ENCODE data around the gene RPL38.

The RPL38 gene

GRCh38 chr17:74203439-74204240 is at the start of gene RPL38:
TSS of gene RPL38 (plus strand) at chr17:74203678. CDS start at chr17:74203956, 278 bp downstream.
- peak within 1 kb of the TSS; percentile 97 for H3K27ac Mint-ChIP-seq
- no peaks in the 10 kb centered on the region for H3K9me3 Mint-ChIP-seq (ENCODE audit: low read depth)
- peaks cover 37% of the 10 kb centered on the region for H3K4me1 Mint-ChIP-seq (ENCODE audit: low read depth)
- peaks cover 16% of the 10 kb centered on the region for H3K36me3 Mint-ChIP-seq
- H3K27me3 Mint-ChIP-seq: peaks cover 3% of the 10 kb centered on the region
- H3K4me3 Mint-ChIP-seq: peak within 1 kb of the TSS; percentile 93

- Mint-ChIP-seq H3K27me3 (peaks cover 6% of the 10 kb centered on the region), H3K36me3 (no peaks in the 10 kb centered on the region), H3K4me1 (ENCODE audit: low read depth) (no peaks in the 10 kb centered on the region), H3K9me3 (ENCODE audit: low read depth) (no peaks in the 10 kb centered on the region), H3K4me3 (no peak overlapping the region), H3K27ac (no peak overlapping the region)
These were observed 49.6 kb upstream of the RPL38 start for GRCh38 chr17:74153821-74154430.

- no peak overlapping the region for H3K4me3 Mint-ChIP-seq
- H3K36me3 Mint-ChIP-seq: no peaks in the 10 kb centered on the region
- no peaks in the 10 kb centered on the region for H3K4me1 Mint-ChIP-seq (ENCODE audit: low read depth)
- no peak overlapping the region for H3K27ac Mint-ChIP-seq
- H3K27me3 Mint-ChIP-seq: peaks cover 5% of the 10 kb centered on the region
- H3K9me3 Mint-ChIP-seq (ENCODE audit: low read depth): no peaks in the 10 kb centered on the region
These were observed 46.6 kb upstream of the RPL38 start for GRCh38 chr17:74156878-74157277.

DNA sequence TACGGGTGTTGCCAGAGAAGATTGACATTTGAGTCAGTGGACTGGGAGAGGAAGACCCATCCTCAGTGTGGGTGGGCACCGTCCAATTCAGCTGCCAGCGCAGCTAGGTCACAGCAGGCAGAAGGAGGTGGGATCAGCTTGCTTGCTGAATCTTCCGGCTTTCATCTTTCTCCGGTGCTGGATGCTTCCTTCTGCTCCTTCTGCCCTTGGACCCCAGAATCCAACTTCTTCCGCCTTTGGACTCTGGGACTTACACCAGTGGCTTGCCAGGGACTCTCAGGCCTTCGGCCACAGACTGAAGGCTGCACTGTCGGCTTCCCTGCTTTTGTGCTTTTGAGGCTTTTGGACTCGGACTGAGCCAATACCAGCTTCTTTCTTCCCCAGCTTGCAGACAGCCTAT is 46.1 kb upstream of the RPL38 start:
- Mint-ChIP-seq H3K36me3 (no peaks in the 10 kb centered on the region), H3K4me3 (no peak overlapping the region), H3K4me1 (ENCODE audit: low read depth) (no peaks in the 10 kb centered on the region), H3K27me3 (peaks cover 5% of the 10 kb centered on the region), H3K27ac (no peak overlapping the region), H3K9me3 (ENCODE audit: low read depth) (no peaks in the 10 kb centered on the region)

GRCh38 chr17:74158761-74159160 is 44.7 kb upstream of the RPL38 start:
- H3K27me3 Mint-ChIP-seq: peaks cover 5% of the 10 kb centered on the region
- no peaks in the 10 kb centered on the region for H3K36me3 Mint-ChIP-seq
- no peaks in the 10 kb centered on the region for H3K4me1 Mint-ChIP-seq (ENCODE audit: low read depth)
- H3K9me3 Mint-ChIP-seq (ENCODE audit: low read depth): no peaks in the 10 kb centered on the region
- H3K4me3 Mint-ChIP-seq: no peak overlapping the region
- no peak overlapping the region for H3K27ac Mint-ChIP-seq

GRCh38 chr17:74159226-74159840 is 44.1 kb upstream of the RPL38 start:
- Mint-ChIP-seq H3K4me3 (no peak overlapping the region), H3K4me1 (ENCODE audit: low read depth) (no peaks in the 10 kb centered on the region), H3K27ac (no peak overlapping the region), H3K9me3 (ENCODE audit: low read depth) (no peaks in the 10 kb centered on the region), H3K36me3 (no peaks in the 10 kb centered on the region), H3K27me3 (peaks cover 5% of the 10 kb centered on the region)

GRCh38 chr17:74160656-74161502 is 42.6 kb upstream of the RPL38 start:
- H3K36me3 Mint-ChIP-seq: no peaks in the 10 kb centered on the region
- H3K4me1 Mint-ChIP-seq (ENCODE audit: low read depth): no peaks in the 10 kb centered on the region
- H3K4me3 Mint-ChIP-seq: no peak overlapping the region
- no peaks in the 10 kb centered on the region for H3K9me3 Mint-ChIP-seq (ENCODE audit: low read depth)
- H3K27me3 Mint-ChIP-seq: peaks cover 2% of the 10 kb centered on the region
- H3K27ac Mint-ChIP-seq: no peak overlapping the region

GRCh38 chr17:74161503-74161875 is 42.0 kb upstream of the RPL38 start:
- no peaks in the 10 kb centered on the region for H3K9me3 Mint-ChIP-seq (ENCODE audit: low read depth)
- H3K27me3 Mint-ChIP-seq: peaks cover 2% of the 10 kb centered on the region
- no peak overlapping the region for H3K27ac Mint-ChIP-seq
- H3K4me3 Mint-ChIP-seq: no peak overlapping the region
- H3K36me3 Mint-ChIP-seq: no peaks in the 10 kb centered on the region
- H3K4me1 Mint-ChIP-seq (ENCODE audit: low read depth): no peaks in the 10 kb centered on the region

DNA sequence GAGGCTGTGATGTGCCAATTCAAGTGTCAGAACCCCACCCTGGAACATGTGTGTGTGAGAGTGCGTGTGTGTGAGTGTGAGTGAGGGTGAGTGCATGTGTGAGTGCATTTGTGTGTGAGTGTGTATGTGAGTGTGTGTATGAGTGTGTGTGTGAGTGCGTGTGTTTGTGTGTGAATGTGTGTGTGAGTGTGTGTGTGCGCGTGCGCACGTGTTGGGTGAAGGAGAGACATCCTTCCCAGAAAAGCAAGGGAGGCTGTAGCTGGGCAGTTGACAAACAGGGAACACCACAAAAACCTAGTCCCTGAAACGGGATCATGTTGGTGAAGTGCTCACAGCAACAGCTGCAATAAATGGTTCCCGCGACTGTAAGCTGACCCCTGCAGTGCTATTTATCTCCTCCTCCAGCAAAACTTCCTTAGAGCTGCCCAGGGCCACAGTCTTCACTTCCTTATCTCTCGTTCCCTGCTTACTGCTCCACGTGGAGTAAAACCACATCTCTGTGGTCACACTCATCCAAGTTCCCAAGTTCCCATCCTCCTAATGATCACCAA is 40.1 kb upstream of the RPL38 start:
- Mint-ChIP-seq H3K27ac (no peak overlapping the region), H3K4me3 (no peak overlapping the region), H3K36me3 (no peaks in the 10 kb centered on the region), H3K27me3 (peaks cover 12% of the 10 kb centered on the region), H3K9me3 (ENCODE audit: low read depth) (no peaks in the 10 kb centered on the region), H3K4me1 (ENCODE audit: low read depth) (no peaks in the 10 kb centered on the region)

GRCh38 chr17:74163836-74164235 is 39.6 kb upstream of the RPL38 start:
- H3K27me3 Mint-ChIP-seq: peaks cover 12% of the 10 kb centered on the region
- no peak overlapping the region for H3K27ac Mint-ChIP-seq
- H3K9me3 Mint-ChIP-seq (ENCODE audit: low read depth): no peaks in the 10 kb centered on the region
- H3K4me1 Mint-ChIP-seq (ENCODE audit: low read depth): no peaks in the 10 kb centered on the region
- H3K4me3 Mint-ChIP-seq: no peak overlapping the region
- no peaks in the 10 kb centered on the region for H3K36me3 Mint-ChIP-seq

DNA sequence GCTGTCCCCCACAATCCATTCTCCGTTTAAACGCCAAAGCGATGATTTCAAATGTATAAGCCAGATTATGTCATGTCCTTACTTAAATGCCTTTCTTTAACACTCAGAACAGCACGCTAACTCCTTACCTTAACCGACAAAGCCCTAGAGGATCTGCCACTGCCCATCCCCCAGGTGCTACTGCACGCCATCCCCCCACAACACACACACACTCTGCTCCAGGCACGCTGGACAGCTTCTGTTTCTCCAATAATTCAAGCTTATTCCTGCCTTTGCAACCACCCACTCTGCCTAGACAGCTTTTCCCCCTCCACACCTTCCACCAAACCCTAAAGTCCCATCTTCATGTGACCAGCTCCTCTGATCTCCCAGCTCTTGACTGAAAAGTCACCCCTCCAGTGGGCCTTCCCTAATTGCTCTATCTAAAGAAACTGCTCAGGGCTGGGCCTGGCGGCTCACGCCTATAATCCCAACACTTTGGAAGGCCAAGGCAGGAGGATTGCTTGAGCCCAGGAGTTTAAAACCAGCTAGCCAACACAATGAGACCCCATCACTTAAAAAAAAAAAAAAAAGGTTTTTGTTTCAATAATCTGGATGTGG is 38.9 kb upstream of the RPL38 start:
- H3K36me3 Mint-ChIP-seq: no peaks in the 10 kb centered on the region
- no peak overlapping the region for H3K4me3 Mint-ChIP-seq
- H3K27ac Mint-ChIP-seq: no peak overlapping the region
- no peaks in the 10 kb centered on the region for H3K4me1 Mint-ChIP-seq (ENCODE audit: low read depth)
- H3K27me3 Mint-ChIP-seq: peaks cover 12% of the 10 kb centered on the region
- H3K9me3 Mint-ChIP-seq (ENCODE audit: low read depth): no peaks in the 10 kb centered on the region

GRCh38 chr17:74165797-74166365 is 37.6 kb upstream of the RPL38 start:
- no peaks in the 10 kb centered on the region for H3K36me3 Mint-ChIP-seq
- no peaks in the 10 kb centered on the region for H3K4me1 Mint-ChIP-seq (ENCODE audit: low read depth)
- no peak overlapping the region for H3K27ac Mint-ChIP-seq
- H3K4me3 Mint-ChIP-seq: no peak overlapping the region
- H3K27me3 Mint-ChIP-seq: peaks cover 11% of the 10 kb centered on the region
- H3K9me3 Mint-ChIP-seq (ENCODE audit: low read depth): no peaks in the 10 kb centered on the region

DNA sequence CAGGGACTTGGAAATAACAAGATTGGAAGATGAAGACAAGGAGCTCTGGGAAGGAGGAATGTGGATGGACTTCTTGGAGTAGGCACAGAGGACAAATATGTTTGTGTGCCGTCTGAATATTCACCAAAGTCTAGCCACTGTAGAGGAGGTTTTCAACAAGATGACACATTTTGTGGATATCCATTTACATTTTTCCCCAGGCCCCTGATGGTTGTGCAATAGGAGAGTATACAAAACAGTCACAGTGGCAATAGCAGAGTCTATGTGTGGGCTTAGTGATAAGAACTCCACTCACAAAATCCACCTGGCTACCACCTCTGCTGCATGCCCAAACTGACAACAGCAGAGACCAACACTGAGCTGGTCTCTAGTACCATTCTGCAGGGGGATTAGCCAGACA is 32.6 kb upstream of the RPL38 start:
- Mint-ChIP-seq H3K9me3 (ENCODE audit: low read depth) (no peaks in the 10 kb centered on the region), H3K27me3 (peaks cover 16% of the 10 kb centered on the region), H3K27ac (no peak overlapping the region), H3K36me3 (no peaks in the 10 kb centered on the region), H3K4me3 (no peak overlapping the region), H3K4me1 (ENCODE audit: low read depth) (no peaks in the 10 kb centered on the region)

GRCh38 chr17:74172700-74173099 is 30.8 kb upstream of the RPL38 start:
- no peaks in the 10 kb centered on the region for H3K4me1 Mint-ChIP-seq (ENCODE audit: low read depth)
- no peaks in the 10 kb centered on the region for H3K36me3 Mint-ChIP-seq
- H3K4me3 Mint-ChIP-seq: no peak overlapping the region
- no peak overlapping the region for H3K27ac Mint-ChIP-seq
- H3K9me3 Mint-ChIP-seq (ENCODE audit: low read depth): no peaks in the 10 kb centered on the region
- H3K27me3 Mint-ChIP-seq: peaks cover 19% of the 10 kb centered on the region

All from activated naive CD8-positive, alpha-beta T cell (primary cell).